Ectodermal cell (in vitro differentiated cells): ENCODE data around the gene ACACA.

Source experiments
- H3K27ac ChIP-seq: 2 replicates; pipeline ENCODE4 v1.7.0; 2013; ENCODE audit warnings: mild to moderate bottlenecking, low read depth, low read length; ENCODE audit not compliant: insufficient read depth, poor library complexity, severe bottlenecking
- H3K27me3 ChIP-seq: 2 replicates; pipeline ENCODE4 v1.7.0; 2013; ENCODE audit warnings: mild to moderate bottlenecking, low read length; ENCODE audit not compliant: insufficient read depth, control insufficient read depth, poor library complexity, severe bottlenecking
- H3K36me3 ChIP-seq: one replicate; pipeline ENCODE4 v1.7.0; 2013; ENCODE audit warnings: low read length; ENCODE audit not compliant: control insufficient read depth, insufficient read depth
- H3K4me1 ChIP-seq: one replicate; pipeline ENCODE4 v1.7.0; 2013; ENCODE audit warnings: low read length; ENCODE audit not compliant: control insufficient read depth, insufficient read depth
- H3K4me3 ChIP-seq: 2 replicates; pipeline ENCODE4 v1.7.0; 2013; ENCODE audit warnings: low read depth, low read length, control low read depth; ENCODE audit not compliant: insufficient read depth
- H3K9me3 ChIP-seq: 2 replicates; pipeline ENCODE4 v1.7.0; 2013; ENCODE audit warnings: mild to moderate bottlenecking, low read length, moderate library complexity; ENCODE audit not compliant: control insufficient read depth
- WGBS, 2 experiments: methylation state at CpG; one replicate each; pipeline ENCODE4 v1.1.7; 2013; ENCODE audit warnings: missing lambda C conversion rate in 2 of 2; 5-methylcytosine and 5-hydroxymethylcytosine counted together

Gene ACACA

DNA sequence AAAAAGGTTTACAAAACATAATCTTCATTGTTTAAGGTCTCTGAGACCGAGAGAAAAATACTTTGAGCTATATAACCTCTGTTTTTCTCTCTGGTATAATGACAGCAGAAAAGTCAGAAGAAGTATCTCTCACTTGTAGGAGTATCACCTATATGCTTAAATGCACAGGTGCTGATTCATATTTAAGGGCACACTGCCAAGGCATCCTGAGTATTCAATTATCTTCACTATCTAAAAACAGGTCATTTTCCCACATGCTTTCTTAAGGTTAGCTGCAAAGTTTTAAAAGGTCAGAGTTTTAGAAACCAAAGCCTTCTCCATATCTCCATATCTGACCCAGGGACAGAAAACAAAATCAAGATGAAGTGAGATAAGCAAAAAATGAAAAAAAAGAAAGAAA is 130.2 kb downstream of the ACACA start:
- 0% methylated on average over 1 of the region's 1 CpG; no CpG with 5 or more reads in 1 of the 2 experiments for WGBS, 2 experiments
- H3K4me3 ChIP-seq: no peak overlapping the region
- H3K9me3 ChIP-seq: no peaks in the 10 kb centered on the region
- peaks cover 6% of the 10 kb centered on the region for H3K36me3 ChIP-seq
- no peaks in the 10 kb centered on the region for H3K4me1 ChIP-seq
- no peak overlapping the region for H3K27ac ChIP-seq
- no peaks in the 10 kb centered on the region for H3K27me3 ChIP-seq

- Histone ChIP-seq H3K36me3 (peaks cover 6% of the 10 kb centered on the region), H3K27ac (no peak overlapping the region)
- 86 to 91% methylated on average over 6 of the region's 6 CpGs for WGBS, 2 experiments
Measured at GRCh38 chr17:37274461-37274860, 132.2 kb downstream of the ACACA start.

GRCh38 chr17:37273409-37274051 is 133.1 kb downstream of the ACACA start:
- no peak overlapping the region for H3K4me3 ChIP-seq
- no peaks in the 10 kb centered on the region for H3K4me1 ChIP-seq
- 79 to 91% methylated on average over 2 to 3 of the region's 3 CpGs for WGBS, 2 experiments
- peaks cover 6% of the 10 kb centered on the region for H3K36me3 ChIP-seq
- no peaks in the 10 kb centered on the region for H3K27me3 ChIP-seq
- H3K27ac ChIP-seq: no peak overlapping the region
- H3K9me3 ChIP-seq: no peaks in the 10 kb centered on the region

More at GRCh38 chr17:37274461-37274860, 132.2 kb downstream of the ACACA start:
- H3K27me3 ChIP-seq: no peaks in the 10 kb centered on the region
- H3K4me1 ChIP-seq: no peaks in the 10 kb centered on the region
- H3K9me3 ChIP-seq: no peaks in the 10 kb centered on the region
- H3K4me3 ChIP-seq: no peak overlapping the region

- no peaks in the 10 kb centered on the region for H3K27me3 ChIP-seq
- H3K27ac ChIP-seq: no peak overlapping the region
- H3K4me1 ChIP-seq: no peaks in the 10 kb centered on the region
- H3K9me3 ChIP-seq: no peaks in the 10 kb centered on the region
- H3K4me3 ChIP-seq: no peak overlapping the region
- WGBS, 2 experiments: 94 to 96% methylated on average over 2 of the region's 2 CpGs
- H3K36me3 ChIP-seq: peaks cover 33% of the 10 kb centered on the region
Measured at GRCh38 chr17:37265446-37266173, 141.0 kb downstream of the ACACA start.

DNA sequence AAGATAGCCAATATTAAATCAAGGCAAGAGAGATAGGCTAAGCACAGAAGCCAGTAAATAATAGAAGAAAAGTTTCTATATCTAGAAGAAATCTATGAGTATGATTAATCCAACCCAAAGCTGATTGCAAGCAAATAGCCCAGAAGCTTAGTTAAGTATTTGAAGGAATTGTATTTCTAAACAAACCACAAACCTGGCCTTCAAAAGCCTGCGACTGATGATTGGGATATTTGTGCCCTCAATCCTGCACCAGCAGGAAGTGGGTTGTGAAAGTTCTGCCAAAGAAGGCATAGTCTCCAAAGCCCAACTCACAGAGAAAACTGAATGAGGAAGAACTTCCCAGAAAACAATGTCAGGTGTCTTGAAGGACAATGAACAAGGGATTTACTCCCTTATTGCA is 145.3 kb downstream of the ACACA start:
- Histone ChIP-seq H3K4me3 (no peak overlapping the region), H3K36me3 (peaks cover 26% of the 10 kb centered on the region), H3K27me3 (no peaks in the 10 kb centered on the region), H3K9me3 (no peaks in the 10 kb centered on the region), H3K4me1 (no peaks in the 10 kb centered on the region), H3K27ac (no peak overlapping the region)
- WGBS, 2 experiments: 95 to 100% methylated on average over 1 of the region's 1 CpG

DNA sequence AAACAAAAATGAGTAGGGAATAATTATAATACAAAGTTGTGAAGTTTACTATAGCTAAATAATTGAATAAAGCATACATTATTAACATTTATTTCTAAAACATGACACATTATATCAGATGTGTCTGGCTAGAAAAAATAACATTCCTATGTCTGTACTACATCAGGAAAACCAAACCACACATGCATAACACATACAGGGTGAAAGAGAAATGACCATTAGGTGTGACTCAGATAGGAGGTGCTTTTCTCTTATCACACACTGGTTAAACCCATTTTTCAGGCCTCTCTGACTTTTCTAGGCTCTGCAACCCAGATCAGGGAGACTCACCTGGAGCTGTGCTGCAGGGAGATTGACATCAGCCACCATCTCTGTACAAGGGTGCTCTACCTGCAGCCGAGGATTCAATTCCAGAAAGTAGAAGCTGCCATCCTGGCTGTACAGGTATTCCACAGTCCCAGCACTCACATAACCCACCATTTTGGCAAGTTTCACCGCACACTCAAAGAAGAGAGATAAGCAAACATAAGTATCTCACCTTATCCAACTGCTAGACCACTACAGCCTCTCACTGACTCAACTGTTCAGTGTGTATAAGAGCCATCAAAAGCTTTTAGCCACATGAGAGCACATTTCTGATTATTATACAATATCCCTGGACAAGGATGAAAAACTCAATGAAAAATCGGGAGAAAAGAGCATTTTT is 147.5 kb downstream of the ACACA start:
- H3K27me3 ChIP-seq: no peaks in the 10 kb centered on the region
- H3K4me3 ChIP-seq: no peak overlapping the region
- 95 to 96% methylated on average over 3 of the region's 3 CpGs for WGBS, 2 experiments
- H3K36me3 ChIP-seq: peaks cover 7% of the 10 kb centered on the region
- no peaks in the 10 kb centered on the region for H3K4me1 ChIP-seq
- no peak overlapping the region for H3K27ac ChIP-seq
- H3K9me3 ChIP-seq: no peaks in the 10 kb centered on the region

DNA sequence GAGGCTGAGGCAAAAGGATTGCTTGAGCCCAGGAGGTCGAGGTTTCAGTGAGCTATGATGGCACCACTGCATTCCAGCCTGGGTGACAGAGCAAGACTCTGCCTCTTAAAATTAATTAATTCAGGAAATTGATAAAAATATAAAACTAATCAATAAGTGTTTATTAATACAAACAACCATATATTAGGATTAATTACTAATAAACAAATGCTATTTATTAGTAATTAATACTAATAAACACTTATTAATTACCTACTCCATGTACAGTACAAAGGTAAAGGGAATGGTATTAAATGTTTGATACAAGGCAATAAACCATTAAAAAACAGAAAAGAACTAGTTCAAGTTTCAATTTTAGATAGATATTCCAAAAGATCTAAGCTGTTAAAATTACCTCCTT is 150.0 kb downstream of the ACACA start:
- Histone ChIP-seq H3K4me3 (no peak overlapping the region), H3K36me3 (peaks cover 7% of the 10 kb centered on the region), H3K27me3 (no peaks in the 10 kb centered on the region), H3K4me1 (no peaks in the 10 kb centered on the region), H3K9me3 (no peaks in the 10 kb centered on the region), H3K27ac (no peak overlapping the region)
- 91 to 100% methylated on average over 1 of the region's 1 CpG for WGBS, 2 experiments

DNA sequence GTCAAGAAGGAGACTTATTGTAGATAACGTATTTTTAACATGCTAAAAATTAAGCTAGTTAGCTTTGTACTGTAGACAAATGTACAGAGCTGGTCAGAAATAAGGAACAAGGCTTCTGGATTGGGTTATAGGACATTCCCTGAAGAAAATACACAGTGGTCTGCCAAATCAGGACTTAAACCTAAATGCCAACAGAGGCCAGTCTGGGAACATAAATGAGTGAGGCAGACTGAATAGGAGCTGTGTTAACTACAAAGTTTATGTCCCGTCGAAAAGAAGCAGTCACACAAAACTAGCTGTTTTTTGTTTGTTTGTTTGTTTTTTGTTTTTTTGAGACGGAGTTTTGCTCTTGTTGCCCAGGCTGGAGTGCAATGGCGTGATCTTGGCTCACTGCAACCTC is 151.2 kb downstream of the ACACA start:
- H3K4me1 ChIP-seq: no peaks in the 10 kb centered on the region
- H3K27me3 ChIP-seq: no peaks in the 10 kb centered on the region
- no peak overlapping the region for H3K4me3 ChIP-seq
- H3K36me3 ChIP-seq: peaks cover 11% of the 10 kb centered on the region
- H3K27ac ChIP-seq: no peak overlapping the region
- no peaks in the 10 kb centered on the region for H3K9me3 ChIP-seq
- 91 to 96% methylated on average over 5 of the region's 5 CpGs for WGBS, 2 experiments

GRCh38 chr17:37247825-37248224 is 158.8 kb downstream of the ACACA start:
- Histone ChIP-seq H3K4me1 (no peaks in the 10 kb centered on the region), H3K27ac (no peak overlapping the region), H3K36me3 (peaks cover 46% of the 10 kb centered on the region), H3K9me3 (no peaks in the 10 kb centered on the region), H3K4me3 (no peak overlapping the region), H3K27me3 (no peaks in the 10 kb centered on the region)
- WGBS, 2 experiments: 94 to 99% methylated on average over 4 of the region's 4 CpGs

- Histone ChIP-seq H3K9me3 (no peaks in the 10 kb centered on the region), H3K4me1 (no peaks in the 10 kb centered on the region), H3K36me3 (peaks cover 41% of the 10 kb centered on the region), H3K27me3 (no peaks in the 10 kb centered on the region), H3K27ac (no peak overlapping the region), H3K4me3 (no peak overlapping the region)
- WGBS, 2 experiments: 95 to 100% methylated on average over 2 of the region's 2 CpGs
Measured at GRCh38 chr17:37246085-37246484, 160.6 kb downstream of the ACACA start.
